Hypothalamus (tissue), 51 donors: ENCODE data around the gene CCDC188.

Source experiments
- DNase-seq, 51 donors: peaks; one replicate each; lab custom pipeline; 2025; lab: John Stamatoyannopoulos, UW

Gene CCDC188

DNA sequence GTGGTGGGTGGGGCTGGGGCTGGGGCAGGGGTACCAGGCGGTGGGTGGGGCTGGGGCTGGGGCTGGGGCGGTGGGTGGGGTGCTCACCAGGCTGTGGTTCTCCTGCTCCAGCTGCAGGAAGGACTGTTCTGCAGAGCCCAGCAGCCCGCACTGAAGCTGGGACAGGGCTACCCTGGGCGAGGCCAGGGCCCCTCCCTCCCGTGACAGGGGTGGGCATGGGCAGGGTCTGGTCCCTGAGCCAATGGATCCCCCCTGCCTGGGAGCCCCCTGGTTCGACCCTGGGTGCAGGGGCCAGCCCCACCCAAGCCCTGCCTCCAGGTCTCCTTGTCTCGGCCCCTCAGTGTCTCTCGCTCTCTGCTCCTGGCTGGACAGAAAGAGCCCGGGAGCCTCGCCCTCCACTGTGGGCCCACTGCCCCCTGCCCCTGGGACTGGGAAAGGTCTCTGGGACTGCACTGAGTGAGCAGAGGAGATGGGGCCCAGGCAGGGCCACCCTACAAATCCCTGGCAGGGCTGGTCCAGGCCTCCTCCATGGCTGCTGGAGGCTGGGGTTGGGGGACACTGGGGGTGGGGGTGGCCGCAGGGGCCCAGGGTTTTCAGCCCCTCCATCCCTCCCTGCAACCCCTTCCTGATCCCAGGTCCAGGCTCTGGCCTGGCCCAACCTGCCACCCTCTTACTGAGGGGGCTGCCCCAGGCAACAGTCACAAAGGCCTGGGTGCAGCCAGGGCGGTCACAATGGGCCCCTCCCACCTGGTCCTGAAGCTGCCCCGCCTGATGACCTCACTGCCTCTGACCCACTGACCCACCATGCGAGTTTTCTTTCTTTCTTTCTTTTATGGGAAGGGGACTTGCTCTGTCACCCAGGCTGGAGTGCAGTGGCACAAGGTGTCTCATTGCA lies at the start of gene CCDC188:
Gene CCDC188, minus strand, starts transcription at position 675 of the 895 bp plus-strand sequence. Its CDS starts 69 bp downstream, at position 606.
- DNase-seq = no peak

DNA sequence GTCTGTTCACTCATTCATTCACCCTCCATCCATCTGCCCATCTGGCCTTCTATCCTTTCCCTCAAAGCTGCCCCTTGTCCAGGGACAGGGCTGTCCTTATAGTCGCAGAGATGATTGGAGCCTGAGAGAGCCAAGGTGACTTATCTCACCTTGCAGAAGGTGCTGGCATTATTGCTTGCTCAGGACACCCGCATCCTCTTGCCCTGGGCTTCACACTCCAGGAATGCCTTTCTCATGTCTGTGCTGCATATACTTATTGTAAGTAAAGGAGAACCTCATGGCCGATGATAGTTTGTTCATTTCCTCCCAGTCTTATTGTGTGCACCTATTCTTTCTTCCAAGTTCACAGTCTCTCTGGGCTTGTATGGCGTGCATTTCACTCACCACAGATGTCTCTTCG lies 49.1 kb upstream of the CCDC188 start:
- no peak for DNase-seq

DNA sequence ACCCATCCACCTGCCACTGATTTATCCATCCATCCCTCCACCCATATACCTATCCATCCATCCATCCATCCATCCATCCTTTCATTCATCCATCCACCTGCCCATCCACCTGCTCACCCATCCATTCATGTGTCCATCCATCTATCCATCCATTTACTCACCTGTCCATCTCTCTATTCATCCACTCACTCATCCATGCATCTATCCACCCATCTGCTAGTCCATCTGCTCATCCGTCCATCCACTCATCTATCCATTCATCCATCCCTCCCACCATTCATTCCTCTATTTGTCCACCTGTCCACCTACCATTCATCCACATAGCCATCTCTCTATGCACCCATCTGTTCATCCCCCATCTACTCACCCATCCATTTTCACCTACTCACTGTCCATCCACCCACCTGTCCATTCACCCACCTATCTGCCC lies 48.6 kb upstream of the CCDC188 start:
- no peak for DNase-seq

DNA sequence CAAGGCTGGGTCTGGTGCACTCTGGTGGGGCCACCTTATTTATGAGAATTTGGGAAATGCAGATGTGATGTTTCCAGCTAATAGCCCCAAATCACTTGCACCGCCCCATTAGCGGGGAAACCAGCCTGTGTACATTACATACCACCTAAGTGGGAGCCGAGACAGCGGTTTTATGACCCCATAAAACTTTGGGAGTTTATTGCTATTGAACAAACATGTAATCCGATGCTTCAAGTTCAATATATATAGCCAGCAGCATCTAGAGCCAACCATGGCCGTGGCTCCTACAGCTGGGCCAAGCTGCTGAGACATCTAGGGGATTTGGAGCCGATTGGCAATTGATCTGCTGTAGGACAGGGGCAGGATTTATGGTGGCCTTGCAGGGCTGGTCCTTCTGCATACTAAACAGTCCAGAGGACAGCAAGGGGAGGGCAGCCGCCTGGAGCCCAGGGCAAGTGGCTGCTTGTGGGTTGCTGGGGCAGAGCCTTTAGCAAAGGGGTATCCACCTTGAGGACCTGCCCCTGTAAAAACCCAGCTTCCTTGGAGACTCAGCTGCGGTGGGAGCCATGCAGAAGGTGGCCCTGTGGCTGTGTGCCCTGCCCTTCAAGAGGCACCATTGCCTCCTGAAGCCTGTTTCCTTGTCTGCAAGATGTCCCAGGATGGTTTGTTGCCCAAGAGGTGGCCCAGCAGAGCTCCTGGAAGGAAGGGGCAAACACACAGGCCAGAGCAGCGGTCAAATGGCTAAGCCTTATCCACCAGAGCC lies 47.9 kb upstream of the CCDC188 start:
- no peak for DNase-seq

DNA sequence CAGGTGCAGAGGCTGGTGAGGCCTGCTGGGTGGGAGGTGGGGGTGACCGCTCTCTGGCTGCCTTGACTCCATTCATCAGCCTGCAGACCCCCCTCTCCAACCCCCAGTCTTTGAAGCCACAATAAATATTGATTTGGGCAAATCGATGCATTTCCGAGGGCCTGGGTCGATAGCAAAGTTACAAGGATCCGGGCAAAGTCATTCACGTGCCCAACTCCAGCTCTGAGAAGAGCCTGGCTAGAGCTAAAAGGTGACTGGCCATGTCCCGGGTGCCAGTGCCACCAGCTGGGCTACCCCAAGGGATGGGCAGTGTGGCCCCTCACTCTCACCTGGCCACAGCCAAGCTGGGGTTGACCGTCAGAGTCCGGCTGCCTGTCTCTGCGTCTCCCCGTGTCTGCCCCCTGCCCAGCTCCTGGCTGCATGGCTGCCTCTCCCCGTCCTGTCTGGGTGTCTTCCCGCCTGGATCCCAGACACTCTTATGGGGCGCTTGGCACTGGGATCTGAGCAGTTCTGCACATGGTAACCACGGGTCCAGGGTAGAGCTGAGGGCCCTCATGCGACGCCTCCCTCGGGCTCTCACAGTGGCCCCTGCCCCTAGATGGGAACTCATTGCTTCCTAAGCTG lies 46.7 kb upstream of the CCDC188 start:
- DNase-seq = no peak

DNA sequence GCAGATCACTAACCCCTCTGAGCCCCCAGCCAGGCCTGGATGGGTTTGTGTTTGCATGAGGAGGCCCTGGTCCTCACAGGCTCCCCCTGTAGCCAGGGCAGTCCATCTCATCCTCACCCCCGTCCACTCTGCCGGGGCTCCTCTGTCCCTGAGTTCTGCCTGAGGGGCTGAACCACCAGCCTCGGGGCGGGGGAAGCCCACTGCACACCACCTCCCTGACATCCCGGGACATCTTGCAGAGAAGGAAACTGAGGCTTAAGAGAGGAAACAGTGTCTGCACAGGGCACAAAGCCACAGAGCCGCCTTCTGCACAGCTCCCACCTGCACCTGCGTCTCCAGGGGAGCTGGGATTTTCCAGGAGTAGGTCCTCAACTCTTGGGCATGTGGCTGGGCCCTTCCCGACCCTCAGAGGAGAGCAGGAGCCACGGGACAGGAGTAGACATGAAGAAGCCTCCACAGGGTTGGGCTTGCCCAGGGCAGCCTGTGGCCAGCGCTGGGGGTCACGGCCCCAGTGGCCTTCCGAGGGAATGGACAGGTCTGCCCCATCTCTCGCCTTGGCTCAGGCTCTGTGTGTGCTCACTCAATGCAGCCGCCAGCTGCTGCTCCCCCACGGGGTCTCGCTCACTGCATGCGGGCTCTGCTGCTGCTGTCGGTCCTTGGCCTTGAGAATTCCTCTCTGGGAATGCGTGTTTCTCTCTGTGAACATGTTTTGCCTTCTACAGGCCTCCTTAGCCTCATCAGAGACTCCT lies 45.4 kb upstream of the CCDC188 start:
- DNase-seq = no peak

DNA sequence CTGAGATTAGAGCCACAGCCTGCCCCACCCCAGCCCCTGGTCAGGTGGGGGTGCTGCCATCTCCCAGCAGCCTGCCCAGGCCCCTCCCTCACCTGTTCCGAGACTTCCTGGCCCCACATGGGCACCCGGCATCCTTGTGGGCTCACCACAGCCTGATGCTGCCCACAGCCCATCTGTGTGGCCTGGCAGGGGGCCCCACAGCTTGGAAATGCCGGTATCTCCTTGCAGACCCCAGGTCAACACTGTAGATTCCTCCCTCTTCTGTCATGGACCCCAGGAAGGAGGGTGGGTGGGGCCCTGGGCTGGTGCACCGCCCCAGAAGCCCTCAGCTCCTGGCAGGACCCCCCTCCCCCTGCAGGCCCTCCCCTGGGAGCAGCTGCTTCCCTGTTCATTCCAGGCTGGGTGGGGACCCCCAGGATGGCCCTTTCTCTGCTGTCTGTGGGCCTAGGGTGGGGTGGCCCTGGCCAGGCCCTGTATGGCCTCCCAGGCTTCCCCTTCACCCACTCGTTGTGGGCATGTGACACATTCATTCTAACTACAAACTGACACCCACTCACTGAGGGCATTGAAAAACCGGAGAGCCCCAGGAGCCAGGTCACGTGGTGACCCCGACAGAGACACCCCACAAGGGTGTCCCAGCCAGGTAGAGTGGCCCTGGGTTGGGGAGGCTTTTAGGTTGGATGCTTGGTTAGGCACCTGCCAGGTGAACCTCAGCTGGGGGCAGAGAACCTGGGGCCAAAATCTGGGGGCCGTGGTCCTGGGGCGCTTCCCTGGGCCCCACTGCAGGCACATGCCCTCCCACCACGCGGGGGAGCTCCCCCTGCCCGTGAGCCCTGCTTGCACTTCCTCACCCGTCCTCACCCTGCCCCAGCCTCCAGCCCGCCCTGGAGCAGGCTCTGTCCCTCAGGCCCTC lies 44.1 kb upstream of the CCDC188 start:
- no peak for DNase-seq

DNA sequence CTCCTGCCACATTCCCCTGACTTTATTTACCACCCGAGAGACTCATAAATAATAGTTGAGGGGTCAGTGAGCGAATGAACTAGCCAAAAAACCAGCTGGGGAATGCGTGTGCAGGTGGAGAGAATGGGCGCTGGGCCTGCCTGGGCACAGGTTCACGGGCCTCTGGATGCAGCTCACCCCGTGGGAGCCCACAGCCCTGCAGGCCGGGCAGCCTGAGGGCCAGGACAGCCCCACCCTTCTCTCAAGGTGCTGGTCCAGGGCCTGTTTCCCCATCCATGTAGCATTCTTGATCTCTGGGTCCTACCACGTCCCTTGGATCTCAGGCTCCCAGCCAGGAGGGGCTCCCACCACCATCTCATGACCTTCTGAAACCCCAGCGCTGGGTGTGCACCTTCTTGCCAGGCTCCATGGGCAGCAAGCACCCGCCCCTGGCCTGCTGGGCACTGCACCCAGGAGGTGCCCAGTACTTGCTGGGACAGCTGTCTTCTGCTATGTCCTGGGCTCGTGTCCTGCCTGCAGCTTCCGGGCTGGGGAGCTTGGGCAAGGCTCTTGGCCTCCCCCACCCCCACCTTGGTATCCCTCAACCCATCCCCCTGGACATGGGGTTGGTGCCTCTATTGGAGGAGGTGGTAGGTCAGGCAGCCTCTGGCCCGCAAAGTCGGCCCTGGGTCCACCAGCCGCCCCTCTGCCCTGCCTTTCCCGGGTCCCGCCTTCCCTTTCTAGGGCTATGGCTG lies 43.1 kb upstream of the CCDC188 start:
- no peak for DNase-seq

DNA sequence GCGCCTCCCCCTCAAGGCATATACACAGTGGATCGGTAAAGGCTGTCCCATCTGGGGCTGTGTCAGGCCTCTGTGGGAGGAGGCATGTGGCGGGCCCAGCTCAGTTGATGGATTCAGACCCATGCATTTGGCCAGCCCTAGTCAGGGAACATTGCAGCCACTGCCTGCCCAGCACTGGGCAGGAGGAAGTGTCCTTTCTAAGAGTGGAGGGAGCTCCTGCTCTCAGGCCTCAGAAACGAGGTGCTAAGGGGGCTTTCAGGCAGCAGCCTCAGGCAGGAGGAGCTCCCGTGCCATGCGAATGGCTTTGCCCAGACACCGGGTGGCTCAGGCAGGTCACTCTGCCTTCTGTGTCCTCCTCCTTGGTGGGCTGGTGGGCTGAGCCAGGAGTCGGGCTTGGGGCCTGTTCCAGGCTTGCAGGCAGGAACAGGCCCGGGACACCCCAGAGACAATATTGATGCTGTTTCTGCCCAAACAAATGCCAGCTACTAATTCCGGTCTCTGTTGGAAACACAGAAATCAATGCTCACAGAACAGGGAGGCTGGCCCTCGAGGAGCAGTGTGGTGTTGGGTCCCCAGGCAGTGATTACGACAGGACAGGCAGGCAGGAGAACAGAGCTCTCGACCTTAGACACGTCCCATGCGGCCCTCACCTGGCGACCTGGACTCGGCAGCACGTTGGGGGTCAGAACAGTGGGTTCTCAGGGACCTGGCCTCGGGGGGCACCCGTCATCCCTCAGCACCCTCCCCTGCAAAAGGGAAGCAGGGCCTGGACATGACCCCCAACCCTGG lies 42.3 kb upstream of the CCDC188 start:
- DNase-seq = no peak

DNA sequence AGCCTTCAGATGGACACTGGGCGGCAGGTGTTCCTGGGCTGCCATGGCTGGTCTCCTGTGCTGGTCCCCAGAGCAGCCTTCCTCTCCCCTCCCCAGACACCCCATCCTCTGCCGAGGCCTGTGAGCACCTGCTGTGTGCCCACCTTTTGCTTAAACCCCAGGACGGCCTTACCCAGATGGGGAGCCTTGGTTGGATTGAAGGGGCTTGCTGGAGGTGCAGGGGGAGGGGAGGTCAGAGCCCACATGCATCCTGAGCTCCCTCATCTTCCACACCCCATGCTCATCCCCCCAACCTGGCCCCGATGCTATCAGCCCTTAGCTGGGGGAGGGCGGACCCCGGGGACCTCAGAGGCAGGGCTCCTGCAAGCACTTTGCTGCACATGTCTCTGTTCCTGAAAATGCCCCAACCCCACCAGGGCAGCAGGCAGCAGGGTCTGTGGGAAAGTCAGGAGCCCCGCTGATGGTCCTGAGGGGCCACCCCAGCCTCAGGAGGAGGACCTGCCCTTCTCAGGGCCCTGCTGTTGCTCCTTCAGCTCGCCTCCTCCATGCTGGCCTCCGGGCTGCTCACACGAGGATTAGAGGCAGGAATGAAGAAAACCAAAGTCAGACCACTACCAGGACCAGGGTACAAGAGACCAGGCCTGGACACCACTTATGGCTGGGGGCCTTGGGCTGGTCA lies 41.6 kb upstream of the CCDC188 start:
- no peak for DNase-seq

DNA sequence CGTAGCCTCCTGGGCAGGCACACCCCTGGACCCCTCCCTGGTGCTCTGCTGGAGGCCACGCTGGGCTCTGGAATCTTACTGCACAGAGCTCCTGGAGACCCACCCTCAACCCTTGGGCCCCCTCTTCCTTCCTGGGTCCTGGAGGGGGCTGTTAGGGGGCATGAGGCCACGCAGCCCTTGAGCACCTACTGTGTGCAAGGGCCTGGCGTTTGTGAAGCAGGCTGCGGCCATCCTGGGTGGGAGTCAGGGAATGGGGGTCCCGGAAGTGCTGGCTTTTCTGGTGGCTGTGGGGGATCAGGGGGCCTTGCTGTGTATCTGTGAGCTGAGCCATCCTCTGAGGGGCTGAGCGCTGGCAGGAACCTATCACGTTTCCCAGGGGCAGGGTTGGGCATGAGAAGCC lies 40.9 kb upstream of the CCDC188 start:
- DNase-seq = no peak

DNA sequence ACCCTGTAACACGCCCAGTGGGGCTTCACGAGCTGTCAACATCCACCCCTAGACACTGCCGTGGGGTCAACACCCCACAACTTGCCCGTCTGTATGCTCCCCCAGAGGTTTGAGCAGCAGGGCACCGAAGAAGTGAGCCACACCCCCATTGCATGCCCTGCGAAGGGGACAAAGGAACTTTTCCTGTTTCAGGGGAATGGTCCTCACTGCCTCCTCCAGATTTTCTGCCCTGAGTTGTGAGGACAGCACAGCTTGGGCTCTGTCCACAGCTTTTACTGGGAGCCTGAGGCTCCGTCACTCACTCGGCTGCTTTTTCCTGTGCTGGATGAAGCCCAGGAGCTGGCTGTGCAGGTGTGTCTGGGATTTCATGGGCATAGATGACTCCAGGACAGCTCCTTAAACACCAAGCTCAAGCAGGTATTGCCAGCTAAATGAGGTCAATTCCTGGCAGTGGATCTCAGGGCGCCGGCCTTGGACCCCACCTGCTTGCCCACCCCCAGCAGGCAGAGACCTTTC lies 40.2 kb upstream of the CCDC188 start:
- no peak for DNase-seq

DNA sequence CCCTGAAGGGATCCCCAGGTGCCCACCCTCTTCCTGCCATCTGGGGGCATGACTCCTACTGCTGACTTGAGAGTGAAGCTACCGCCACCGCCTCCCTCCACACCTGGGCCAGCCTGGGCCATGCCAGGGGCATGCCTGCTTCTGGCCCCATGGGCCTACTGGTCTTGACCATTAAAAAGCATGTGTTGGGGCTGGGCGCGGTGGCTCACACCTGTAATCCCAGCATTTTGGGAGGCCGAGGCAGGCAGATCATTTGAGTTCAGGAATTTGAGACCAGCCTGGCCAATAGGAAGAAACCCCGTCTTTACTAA lies 37.7 kb upstream of the CCDC188 start:
- DNase-seq = no peak

DNA sequence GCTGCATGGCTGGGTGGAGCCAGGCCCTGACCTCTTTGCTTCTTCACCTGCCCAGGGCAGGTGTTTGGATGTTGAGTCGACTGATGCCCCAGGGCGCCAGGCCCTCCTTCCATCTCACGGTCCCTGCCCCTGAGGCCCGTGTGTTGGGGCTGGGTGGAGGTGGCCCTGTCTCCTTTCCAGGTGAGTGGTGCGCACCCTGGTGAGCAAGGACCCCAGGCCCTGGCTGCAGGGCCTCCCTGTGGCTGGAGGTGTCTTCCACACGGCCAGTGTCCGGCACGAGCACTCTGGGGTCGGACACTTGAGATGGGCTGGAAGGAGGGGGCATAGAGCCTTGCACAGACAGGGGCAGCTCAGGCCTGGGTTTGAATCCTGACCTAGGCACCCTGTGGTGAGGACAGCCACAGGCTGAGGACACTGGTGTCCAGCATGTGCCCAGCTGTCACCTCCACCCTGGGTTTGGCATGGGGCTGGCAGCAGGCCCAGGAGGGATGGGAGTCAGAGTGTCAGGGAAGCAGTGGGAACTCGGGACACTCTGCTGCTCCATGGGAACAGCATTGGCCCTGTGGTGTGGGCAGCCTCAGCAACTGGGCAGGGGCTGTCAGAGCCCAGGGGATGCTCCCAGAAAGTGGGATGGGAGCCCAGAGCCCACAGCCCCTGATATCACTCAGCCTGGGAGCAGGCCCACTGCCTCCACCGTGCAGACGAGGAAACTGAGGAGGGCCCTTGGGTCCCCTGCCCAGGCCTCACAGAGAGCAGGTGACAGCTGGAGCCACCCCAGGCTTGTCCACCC lies 37.1 kb upstream of the CCDC188 start:
- no peak for DNase-seq

DNA sequence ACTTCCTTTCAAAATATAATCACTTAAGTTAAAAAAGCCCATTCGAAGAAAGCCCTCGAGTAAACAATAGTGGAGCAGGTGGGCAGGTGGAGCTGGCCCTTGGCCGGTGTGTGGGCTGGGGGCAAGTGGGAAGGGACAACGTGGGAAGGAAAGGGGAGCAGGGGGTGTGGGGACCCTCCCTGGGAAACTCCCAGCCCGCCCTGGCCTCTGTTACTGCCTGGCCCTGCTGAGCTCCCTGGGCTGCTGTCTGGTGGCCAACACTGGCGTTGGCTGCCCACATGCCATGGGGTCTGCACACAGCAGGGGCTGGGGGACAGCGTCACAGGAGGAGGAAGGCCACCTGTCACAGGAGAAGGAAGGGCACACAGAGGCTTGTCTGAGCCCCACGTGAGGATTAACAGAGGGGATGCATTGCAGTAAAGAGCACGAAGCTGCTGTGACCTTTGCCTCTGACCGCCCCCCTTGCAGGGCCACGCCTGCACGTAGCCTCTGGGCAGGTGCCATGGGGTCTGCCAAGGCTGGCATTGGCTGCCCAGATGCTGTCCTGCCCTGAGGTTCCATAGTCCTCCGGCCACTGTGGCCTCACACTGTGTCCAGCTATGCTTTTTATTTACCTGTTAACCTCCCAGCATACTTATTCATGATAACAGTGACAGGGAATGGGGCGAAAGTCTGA lies 36.2 kb upstream of the CCDC188 start:
- no peak for DNase-seq
